SKM-1 (cell line): ENCODE data around the gene TAGLN2.
A peak's percentile ranks its signal among the peaks of the same experiment; 100 is the strongest.

ENCODE experiments used
- DNase-seq: peaks from one replicate; lab custom pipeline; 2025; ENCODE audit not compliant: unreplicated experiment; lab: John Stamatoyannopoulos, UW

Gene TAGLN2

GRCh38 chr1:159949981-159950381 lies 24.7 kb upstream of the TAGLN2 start:
- peak; percentile 74 for DNase-seq

DNA sequence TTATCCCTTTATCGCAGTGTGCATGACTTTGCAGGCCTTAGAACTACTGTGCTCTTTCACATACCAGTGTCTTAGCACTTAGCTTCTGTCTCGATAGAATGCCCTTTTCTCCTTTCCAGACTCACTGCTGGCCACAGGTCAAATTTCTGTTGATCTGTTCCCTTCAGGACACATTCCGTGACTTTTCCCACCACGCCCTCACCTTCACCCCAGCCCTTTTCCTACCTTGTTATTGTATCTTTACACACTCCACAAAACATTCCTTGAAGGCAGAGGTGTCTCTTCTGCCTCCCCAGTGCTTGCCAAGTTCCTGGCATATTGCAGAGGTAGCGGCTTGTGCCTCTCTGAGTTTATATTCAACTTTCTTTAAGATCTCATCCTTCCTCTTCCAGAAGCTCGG lies 23.8 kb upstream of the TAGLN2 start:
- DNase-seq = no peak

- no peak for DNase-seq
Measured at GRCh38 chr1:159947942-159948341, 22.6 kb upstream of the TAGLN2 start.

DNA sequence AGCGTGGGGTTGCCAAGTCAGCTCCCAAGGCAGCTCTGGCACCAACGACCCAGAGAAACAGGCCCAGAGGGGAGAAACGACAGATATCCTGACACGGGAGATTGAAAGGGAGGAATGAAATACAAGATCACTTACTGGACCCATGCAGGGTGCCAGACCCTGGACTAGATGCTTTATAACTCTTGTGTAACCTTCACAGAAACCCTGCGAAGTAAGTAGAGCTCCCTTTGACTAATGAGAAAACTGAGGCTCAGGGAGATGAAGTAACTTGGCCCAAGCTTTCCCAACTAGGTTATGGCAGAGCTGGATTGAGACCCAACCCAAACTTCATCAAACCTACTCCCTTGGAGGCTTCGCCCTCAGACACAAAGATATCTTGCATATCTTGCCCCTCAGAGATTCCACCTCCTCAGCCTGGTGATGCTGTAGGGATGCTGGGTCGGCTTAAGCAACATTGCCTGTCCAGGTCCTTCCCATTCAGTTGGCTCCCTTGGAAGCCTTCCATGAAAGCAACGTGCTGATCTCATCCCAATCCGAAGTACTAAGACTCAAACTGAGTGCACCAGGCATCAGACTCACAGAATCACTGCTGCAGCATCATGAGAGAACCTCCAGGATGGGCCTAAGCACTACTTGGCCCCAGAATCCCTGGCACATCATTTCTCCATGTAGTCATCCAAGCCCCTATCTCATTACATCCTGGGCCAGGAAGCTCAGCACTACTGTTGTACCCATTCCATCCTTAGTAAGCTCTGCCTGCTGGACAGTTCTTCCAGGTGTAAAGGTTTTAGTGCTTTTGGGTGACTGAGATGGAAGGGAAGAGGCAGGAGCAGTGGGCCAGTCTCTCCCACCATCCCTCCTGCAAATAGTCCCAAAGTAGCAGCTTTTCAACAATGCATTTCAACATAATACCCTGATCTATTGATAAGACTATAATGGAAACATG lies 21.2 kb upstream of the TAGLN2 start:
- DNase-seq = no peak

DNA sequence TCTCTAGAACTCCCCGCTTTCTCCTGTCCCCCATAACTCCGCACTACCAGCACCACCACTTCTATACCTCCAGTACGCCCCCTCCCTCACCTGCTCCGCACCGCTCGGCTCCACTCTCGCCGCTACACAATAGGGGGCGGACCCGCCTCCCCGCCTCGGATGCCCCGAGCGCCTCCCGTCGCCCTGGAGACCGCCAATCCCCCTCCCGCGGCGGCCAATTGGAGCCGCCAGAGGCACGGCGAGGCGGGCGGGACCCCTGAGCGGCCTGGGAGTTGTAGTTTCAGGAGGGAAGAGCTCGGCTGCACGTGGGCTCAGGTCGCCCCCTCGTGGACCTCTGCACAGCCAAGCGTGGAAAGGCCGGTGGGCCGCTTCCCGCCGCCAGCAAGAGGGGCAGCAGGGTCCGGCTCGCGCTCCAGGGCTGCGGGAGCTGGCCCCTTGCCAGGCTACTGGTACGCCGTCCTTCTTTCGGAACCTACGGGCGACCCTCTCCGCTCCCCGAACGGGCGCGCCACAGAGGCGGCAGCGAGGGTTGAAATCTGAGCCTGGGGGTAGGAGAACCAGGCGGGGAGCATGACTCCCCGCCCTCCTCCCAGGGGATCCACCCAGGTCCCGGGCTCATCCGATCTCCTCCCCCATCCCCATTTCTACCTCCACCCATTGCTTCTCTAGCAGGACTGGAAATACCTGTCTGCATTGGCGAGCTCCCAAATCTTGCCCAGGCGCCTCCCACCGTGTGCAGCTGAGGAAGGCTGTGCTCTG lies 20.4 kb upstream of the TAGLN2 start, which contains the start of gene IGSF9:
TSS of gene IGSF9 (minus strand) at position 131 of the 759 bp plus-strand sequence. CDS start 2,159 bp downstream, outside the sequence.
- no peak for DNase-seq

- DNase-seq = no peak
Measured at GRCh38 chr1:159944623-159945455, 19.5 kb upstream of the TAGLN2 start.

DNA sequence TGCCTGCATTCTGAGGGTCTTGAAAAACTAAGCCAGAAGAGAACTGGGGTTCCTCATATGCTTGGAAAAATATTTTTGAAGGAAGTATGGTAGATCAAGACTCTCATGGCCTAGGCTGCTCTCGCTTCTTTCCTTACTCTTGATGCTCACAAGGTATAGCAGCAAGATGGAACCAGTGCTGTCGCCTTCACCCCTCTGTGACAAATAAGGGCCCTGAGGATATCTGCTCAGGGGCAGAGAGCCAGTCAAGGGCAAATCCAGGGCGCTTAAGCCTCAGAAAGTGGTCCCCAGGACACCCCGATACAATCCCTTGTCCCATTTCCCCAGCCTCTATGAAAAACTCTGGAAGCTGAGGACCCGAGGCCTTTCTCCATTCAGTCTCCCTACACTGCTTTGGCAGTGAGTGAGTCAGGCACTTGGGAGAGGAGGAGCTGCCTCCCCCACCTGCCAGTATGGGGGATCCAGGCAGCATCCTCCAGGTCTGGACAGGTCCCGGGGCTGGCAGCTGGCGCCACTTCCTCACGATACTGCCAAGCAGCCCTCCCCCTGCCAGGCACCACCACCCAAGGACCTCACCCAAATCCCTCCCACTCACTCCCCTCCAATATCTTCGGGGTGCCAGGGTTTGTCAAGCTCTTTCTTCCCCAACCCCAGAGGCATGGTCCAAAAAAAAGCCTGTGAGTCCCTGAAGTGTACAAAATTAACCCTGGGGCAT lies 18.8 kb upstream of the TAGLN2 start:
- no peak for DNase-seq

- no peak for DNase-seq
Measured at GRCh38 chr1:159943278-159943640, 18.0 kb upstream of the TAGLN2 start.

DNA sequence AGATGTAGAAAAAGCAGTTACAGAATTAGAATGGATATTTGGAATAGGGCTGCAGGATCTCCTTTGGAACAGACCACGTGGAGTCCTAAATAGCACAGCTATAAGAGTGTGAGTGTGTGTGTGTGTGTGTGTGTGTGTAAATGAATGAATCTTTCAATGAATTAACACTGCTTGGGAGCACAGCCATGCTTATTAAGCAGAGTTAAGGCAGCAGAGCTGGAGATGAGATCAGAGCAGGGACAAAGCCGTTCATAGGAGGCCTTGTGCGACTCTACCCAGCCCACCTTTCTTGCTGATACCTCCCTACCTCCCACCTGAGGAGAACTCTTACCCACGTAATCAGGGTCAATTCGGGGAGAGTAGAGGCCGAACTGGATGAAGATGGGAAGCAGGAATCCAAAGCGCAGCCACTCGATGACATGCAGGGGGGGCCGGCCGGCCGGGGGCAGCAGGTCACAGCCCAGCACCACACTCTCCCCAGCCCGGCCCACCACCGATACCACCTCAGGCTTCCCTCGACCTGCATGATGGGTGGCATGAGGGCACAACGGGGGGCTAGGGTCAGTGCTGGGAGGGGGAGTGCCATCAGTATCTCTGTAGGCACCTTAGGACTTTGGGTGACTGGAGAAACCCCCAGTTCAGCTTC lies 17.4 kb upstream of the TAGLN2 start:
- DNase-seq = no peak

- no peak for DNase-seq
Measured at GRCh38 chr1:159941591-159942560, 16.6 kb upstream of the TAGLN2 start.

- DNase-seq = no peak
Measured at GRCh38 chr1:159941141-159941540, 15.8 kb upstream of the TAGLN2 start.

GRCh38 chr1:159940006-159940620 lies 14.8 kb upstream of the TAGLN2 start:
- DNase-seq = no peak

- DNase-seq = no peak
Measured at GRCh38 chr1:159939678-159940002, 14.3 kb upstream of the TAGLN2 start.

DNA sequence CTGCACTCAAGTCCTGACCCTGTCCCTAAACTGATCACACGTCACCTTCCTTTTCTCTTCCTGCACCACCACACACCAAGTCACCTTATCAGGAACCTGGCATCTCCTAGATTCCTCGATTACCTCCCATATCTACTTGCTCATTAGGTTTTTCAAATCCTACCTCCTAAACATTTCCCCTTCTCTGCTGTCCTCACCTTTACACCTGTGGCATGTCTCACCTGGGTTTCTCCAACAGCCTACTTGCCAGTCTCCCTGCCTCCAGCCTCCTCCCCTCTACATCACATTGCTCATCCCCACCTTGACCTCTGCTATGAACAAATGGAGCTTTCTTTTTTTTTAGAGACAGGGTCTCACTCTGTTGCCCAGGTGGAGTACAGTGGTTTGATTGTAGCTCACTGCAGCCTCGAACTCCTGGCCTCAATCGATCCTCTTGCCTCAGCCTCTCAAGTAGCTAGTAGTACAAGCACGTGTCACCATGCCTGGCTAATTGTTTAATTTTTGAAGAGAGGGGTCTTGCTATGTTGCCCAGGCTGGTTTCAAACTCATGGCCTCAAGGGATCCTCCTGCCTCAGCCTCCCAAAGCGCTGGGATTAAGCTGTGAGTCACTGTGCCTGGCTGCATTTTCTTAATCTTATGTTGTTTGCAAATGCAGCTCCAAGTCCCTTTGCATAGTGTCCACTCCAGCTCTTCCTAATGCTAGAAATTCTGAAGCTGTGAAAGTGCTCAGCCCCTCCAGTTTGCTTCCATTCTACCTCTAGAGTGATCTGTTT lies 13.8 kb upstream of the TAGLN2 start:
- no peak for DNase-seq

GRCh38 chr1:159938211-159938852 lies 13.0 kb upstream of the TAGLN2 start:
- DNase-seq = no peak

GRCh38 chr1:159937054-159937750 lies 11.9 kb upstream of the TAGLN2 start:
- DNase-seq = peak; percentile 90
